ENCODE results near the gene DIABLO. TPM values are rescaled to one million over a fixed set of nuclear protein-coding genes. Genes with fewer than 3 reads are reported as not detected.

DIABLO gene
- total and polyA plus RNA-seq, 4 donors: 37.5 to 46.8 (median 42.3) TPM

- Histone ChIP-seq H3K9ac (ENCODE audit: insufficient read depth in 1 of 2, low read length in 2 of 2) (no peak overlapping the region), H3K27ac (ENCODE audit: low read depth in 1 of 2, low read length in 1 of 2) (no peak overlapping the region), H3K36me3 (ENCODE audit: control insufficient read depth in 4 of 4, insufficient read depth in 4 of 4, low read length in 4 of 4) (no peaks in the 10 kb centered on the region), H3K9me3 (ENCODE audit: control insufficient read depth in 4 of 4, insufficient read depth in 3 of 4, low read length in 3 of 4) (no peaks in the 10 kb centered on the region), H3K4me1 (ENCODE audit: control insufficient read depth in 5 of 5, insufficient read depth in 5 of 5, low read length in 5 of 5) (no peaks in the 10 kb centered on the region), H3K4me3 (no peak overlapping the region), H3K27me3 (ENCODE audit: control insufficient read depth in 3 of 3, insufficient read depth in 3 of 3, low read length in 2 of 3) (peaks cover 0 to 2% (median 0%) of the 10 kb centered on the region in 3 donors)
- DNase-seq: no peak
- TF ChIP-seq, protein P1, sequence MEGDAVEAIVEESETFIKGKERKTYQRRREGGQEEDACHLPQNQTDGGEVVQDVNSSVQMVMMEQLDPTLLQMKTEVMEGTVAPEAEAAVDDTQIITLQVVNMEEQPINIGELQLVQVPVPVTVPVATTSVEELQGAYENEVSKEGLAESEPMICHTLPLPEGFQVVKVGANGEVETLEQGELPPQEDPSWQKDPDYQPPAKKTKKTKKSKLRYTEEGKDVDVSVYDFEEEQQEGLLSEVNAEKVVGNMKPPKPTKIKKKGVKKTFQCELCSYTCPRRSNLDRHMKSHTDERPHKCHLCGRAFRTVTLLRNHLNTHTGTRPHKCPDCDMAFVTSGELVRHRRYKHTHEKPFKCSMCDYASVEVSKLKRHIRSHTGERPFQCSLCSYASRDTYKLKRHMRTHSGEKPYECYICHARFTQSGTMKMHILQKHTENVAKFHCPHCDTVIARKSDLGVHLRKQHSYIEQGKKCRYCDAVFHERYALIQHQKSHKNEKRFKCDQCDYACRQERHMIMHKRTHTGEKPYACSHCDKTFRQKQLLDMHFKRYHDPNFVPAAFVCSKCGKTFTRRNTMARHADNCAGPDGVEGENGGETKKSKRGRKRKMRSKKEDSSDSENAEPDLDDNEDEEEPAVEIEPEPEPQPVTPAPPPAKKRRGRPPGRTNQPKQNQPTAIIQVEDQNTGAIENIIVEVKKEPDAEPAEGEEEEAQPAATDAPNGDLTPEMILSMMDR (IDR thresholded peaks at IDR 0.05; ENCODE audit: control extremely low read depth, extremely low read depth): no peak
- WGBS, 2 donors: 94 to 95% methylated on average over 5 of the region's 5 CpGs
- ATAC-seq (ENCODE audit: insufficient read depth, low FRiP score): no peak
Observed at GRCh38 chr12:122171399-122171798, 54.5 kb downstream of the DIABLO start.

GRCh38 chr12:122168492-122168891 lies 57.4 kb downstream of the DIABLO start:
- no peak for ATAC-seq (ENCODE audit: insufficient read depth, low FRiP score)
- Histone ChIP-seq H3K27me3 (ENCODE audit: control insufficient read depth in 3 of 3, insufficient read depth in 3 of 3, low read length in 2 of 3) (peaks cover 0 to 2% (median 0%) of the 10 kb centered on the region in 3 donors), H3K4me1 (ENCODE audit: control insufficient read depth in 5 of 5, insufficient read depth in 5 of 5, low read length in 5 of 5) (no peaks in the 10 kb centered on the region), H3K4me3 (no peak overlapping the region), H3K27ac (ENCODE audit: low read depth in 1 of 2, low read length in 1 of 2) (no peak overlapping the region), H3K9ac (ENCODE audit: insufficient read depth in 1 of 2, low read length in 2 of 2) (no peak overlapping the region), H3K9me3 (ENCODE audit: control insufficient read depth in 4 of 4, insufficient read depth in 3 of 4, low read length in 3 of 4) (no peaks in the 10 kb centered on the region), H3K36me3 (ENCODE audit: control insufficient read depth in 4 of 4, insufficient read depth in 4 of 4, low read length in 4 of 4) (no peaks in the 10 kb centered on the region)
- no peak for DNase-seq
- TF ChIP-seq, protein P1 (IDR thresholded peaks at IDR 0.05; ENCODE audit: control extremely low read depth, extremely low read depth): no peak
- 91 to 95% methylated on average over 3 of the region's 3 CpGs for WGBS, 2 donors

DNA sequence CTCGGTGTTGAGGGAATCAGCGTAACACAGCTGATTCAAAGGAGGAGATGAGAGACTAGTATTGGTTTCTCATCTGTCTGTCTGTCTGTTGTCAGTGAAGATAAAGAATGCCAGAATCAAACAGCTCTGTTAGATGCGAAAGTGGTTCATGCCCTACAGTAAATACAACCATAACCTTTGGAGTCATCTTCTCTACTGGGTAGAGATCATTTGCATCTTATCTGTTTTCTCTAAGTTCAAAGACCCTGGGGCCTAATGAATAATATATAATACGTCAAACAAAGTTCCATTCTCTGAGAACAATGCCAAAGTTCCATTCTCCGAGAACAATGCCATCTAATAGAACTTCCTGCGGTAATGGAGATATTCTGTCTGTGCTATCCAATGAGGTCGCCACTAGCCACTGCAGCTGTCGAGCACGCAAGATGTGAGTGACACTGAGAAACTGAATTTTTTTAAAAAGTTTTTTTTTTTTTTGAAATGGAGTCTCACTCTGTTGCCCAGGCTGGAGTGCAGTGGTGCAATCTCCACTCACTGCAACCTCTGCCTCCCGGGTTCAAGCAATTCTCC lies 58.4 kb downstream of the DIABLO start:
- Histone ChIP-seq H3K4me1 (ENCODE audit: control insufficient read depth in 5 of 5, insufficient read depth in 5 of 5, low read length in 5 of 5) (no peaks in the 10 kb centered on the region), H3K36me3 (ENCODE audit: control insufficient read depth in 4 of 4, insufficient read depth in 4 of 4, low read length in 4 of 4) (no peaks in the 10 kb centered on the region), H3K9me3 (ENCODE audit: control insufficient read depth in 4 of 4, insufficient read depth in 3 of 4, low read length in 3 of 4) (no peaks in the 10 kb centered on the region), H3K27ac (ENCODE audit: low read depth in 1 of 2, low read length in 1 of 2) (no peak overlapping the region), H3K27me3 (ENCODE audit: control insufficient read depth in 3 of 3, insufficient read depth in 3 of 3, low read length in 2 of 3) (peaks cover 0 to 2% (median 0%) of the 10 kb centered on the region in 3 donors), H3K4me3 (no peak overlapping the region), H3K9ac (ENCODE audit: insufficient read depth in 1 of 2, low read length in 2 of 2) (no peak overlapping the region)
- ATAC-seq (ENCODE audit: insufficient read depth, low FRiP score) (no peak), DNase-seq (no peak)
- TF ChIP-seq, protein P1 (IDR thresholded peaks at IDR 0.05; ENCODE audit: control extremely low read depth, extremely low read depth): no peak
- WGBS, 2 donors: 82 to 92% methylated on average over 10 of the region's 10 CpGs
